HG03196 (cell line): Measurements from ENCODE around the gene PRSS50.

Source experiments
- ATAC-seq: cut with Tn5 transposase; IDR thresholded peaks from one replicate; pipeline ENCODE4 v1.9.1; 2021; ENCODE audit not compliant: unreplicated experiment

PRSS50 gene

GRCh38 chr3:46671541-46672348 lies 45.9 kb downstream of the PRSS50 start:
- ATAC-seq: no peak

- no peak for ATAC-seq
Measured at GRCh38 chr3:46670891-46671427, 46.7 kb downstream of the PRSS50 start.

GRCh38 chr3:46670000-46670890 lies 47.4 kb downstream of the PRSS50 start:
- no peak for ATAC-seq

- ATAC-seq: no peak
Measured at GRCh38 chr3:46669191-46669999, 48.3 kb downstream of the PRSS50 start.

GRCh38 chr3:46668591-46668990 lies 49.1 kb downstream of the PRSS50 start:
- no peak for ATAC-seq

- ATAC-seq: no peak
Measured at GRCh38 chr3:46668116-46668515, 49.6 kb downstream of the PRSS50 start.

- no peak for ATAC-seq
Measured at GRCh38 chr3:46667657-46668056, 50.0 kb downstream of the PRSS50 start.

GRCh38 chr3:46667061-46667621 lies 50.5 kb downstream of the PRSS50 start:
- ATAC-seq: no peak

- ATAC-seq: no peak
Measured at GRCh38 chr3:46666453-46666845, 51.2 kb downstream of the PRSS50 start.

- no peak for ATAC-seq
Measured at GRCh38 chr3:46665763-46666452, 51.8 kb downstream of the PRSS50 start.

GRCh38 chr3:46664971-46665762 lies 52.5 kb downstream of the PRSS50 start:
- ATAC-seq: no peak

- no peak for ATAC-seq
Measured at GRCh38 chr3:46664188-46664970, 53.3 kb downstream of the PRSS50 start.

- ATAC-seq: no peak
Measured at GRCh38 chr3:46663591-46664135, 54.0 kb downstream of the PRSS50 start.

GRCh38 chr3:46662771-46663551 lies 54.7 kb downstream of the PRSS50 start:
- ATAC-seq: no peak
